VCaP (cell line): ENCODE measurements around the gene DOCK7.
"Not testable (repeated sequence)": the region's sequence is repeated elsewhere in the genome, so short reads cannot be mapped to it uniquely, and the experiment has no call there.

ENCODE experiments used
- H3K27ac ChIP-seq: fragments of 450-650 bp; 2 replicates; pipeline ENCODE4 v1.5.1; 2017
- TF ChIP-seq, protein P1 (sequence below): fragments of 450-650 bp; conservative IDR thresholded peaks from 2 replicates; pipeline ENCODE4 v1.5.1; 2017; ENCODE audit warnings: mild to moderate bottlenecking, moderate library complexity

The DOCK7 gene

GRCh38 chr1:62541048-62541447, 147.1 kb downstream of the DOCK7 start:
- H3K27ac ChIP-seq: no peak overlapping the region
- TF ChIP-seq, protein P1, sequence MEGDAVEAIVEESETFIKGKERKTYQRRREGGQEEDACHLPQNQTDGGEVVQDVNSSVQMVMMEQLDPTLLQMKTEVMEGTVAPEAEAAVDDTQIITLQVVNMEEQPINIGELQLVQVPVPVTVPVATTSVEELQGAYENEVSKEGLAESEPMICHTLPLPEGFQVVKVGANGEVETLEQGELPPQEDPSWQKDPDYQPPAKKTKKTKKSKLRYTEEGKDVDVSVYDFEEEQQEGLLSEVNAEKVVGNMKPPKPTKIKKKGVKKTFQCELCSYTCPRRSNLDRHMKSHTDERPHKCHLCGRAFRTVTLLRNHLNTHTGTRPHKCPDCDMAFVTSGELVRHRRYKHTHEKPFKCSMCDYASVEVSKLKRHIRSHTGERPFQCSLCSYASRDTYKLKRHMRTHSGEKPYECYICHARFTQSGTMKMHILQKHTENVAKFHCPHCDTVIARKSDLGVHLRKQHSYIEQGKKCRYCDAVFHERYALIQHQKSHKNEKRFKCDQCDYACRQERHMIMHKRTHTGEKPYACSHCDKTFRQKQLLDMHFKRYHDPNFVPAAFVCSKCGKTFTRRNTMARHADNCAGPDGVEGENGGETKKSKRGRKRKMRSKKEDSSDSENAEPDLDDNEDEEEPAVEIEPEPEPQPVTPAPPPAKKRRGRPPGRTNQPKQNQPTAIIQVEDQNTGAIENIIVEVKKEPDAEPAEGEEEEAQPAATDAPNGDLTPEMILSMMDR: no peak

DNA sequence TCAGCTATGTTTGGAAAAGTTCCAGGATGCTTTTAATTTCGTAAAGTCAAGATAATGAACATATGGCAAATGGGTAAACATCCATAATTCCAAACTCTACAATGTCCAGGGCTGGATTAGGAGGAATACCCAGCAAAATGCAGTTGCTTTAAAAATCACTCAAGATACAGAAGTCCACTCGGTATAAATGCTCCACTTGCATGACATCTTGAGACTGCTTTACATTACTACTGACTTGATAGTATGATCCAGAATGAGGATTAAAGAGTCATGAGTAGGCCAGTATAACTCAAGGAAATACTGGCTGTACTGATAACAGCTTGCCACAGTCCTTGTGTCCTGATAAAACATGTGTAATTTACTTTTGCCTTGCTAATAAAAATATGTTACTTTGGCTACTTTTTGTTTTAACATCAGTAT, 149.1 kb downstream of the DOCK7 start:
- TF ChIP-seq, protein P1: no peak
- H3K27ac ChIP-seq: peak overlapping the region; percentile 34

GRCh38 chr1:62536865-62537264, 151.3 kb downstream of the DOCK7 start:
- TF ChIP-seq, protein P1: no peak
- no peak overlapping the region for H3K27ac ChIP-seq

GRCh38 chr1:62530516-62531154, 157.6 kb downstream of the DOCK7 start:
- peak overlapping the region; percentile 58 for H3K27ac ChIP-seq
- TF ChIP-seq, protein P1: peak; percentile 95

GRCh38 chr1:62529227-62529626, 159.0 kb downstream of the DOCK7 start:
- peak overlapping the region; percentile 58; the same call in 1 of the 2 replicates for H3K27ac ChIP-seq
- TF ChIP-seq, protein P1: no peak

GRCh38 chr1:62528015-62528414, 160.2 kb downstream of the DOCK7 start:
- TF ChIP-seq, protein P1: no peak
- H3K27ac ChIP-seq: no peak overlapping the region

GRCh38 chr1:62527346-62527745, 160.8 kb downstream of the DOCK7 start:
- H3K27ac ChIP-seq: not testable (repeated sequence)

DNA sequence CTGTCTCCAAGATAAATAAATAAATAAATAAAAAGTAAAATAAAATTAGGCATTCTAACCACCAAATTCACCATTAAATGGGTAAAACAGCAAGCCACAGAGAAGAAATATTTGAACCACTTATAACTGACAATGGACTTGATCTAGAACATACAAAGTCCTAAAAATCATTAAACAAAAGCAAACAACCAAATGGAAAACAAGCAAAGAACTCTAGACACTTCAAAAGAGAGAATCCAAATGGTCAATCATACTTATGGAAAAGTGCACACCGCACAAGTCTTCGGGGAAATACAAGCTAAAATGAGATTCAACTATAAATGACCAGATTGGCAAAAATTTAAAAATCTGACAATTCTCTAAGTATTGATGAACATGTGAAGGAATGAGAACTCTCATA, 164.3 kb downstream of the DOCK7 start:
- TF ChIP-seq, protein P1: no peak
- no peak overlapping the region for H3K27ac ChIP-seq
